Gastrocnemius medialis (tissue), 4 donors: ENCODE measurements around the gene PKP2.

Experiments
- CTCF ChIP-seq, 5 experiments: fragments of 450-650 bp in 3 of 5; fragments of 200-600 bp in 2 of 5; sonication (generic) in 2 of 5; IDR thresholded peaks in 4 of 5; conservative IDR thresholded peaks in 1 of 5; 1 replicate in 4 of 5; 2 replicates in 1 of 5; pipeline ENCODE4 v1.5.1; 2016 to 2019; ENCODE audit warnings: antibody characterized with exemption in 5 of 5, mild to moderate bottlenecking in 3 of 5, moderate library complexity in 3 of 5
- POLR2A ChIP-seq, 2 donors: fragments of 450-650 bp; IDR thresholded peaks; one replicate each; pipeline ENCODE4 v1.6.1; 2017; ENCODE audit warnings: antibody characterized with exemption in 2 of 2, mild to moderate bottlenecking in 2 of 2, moderate library complexity in 2 of 2

- TF ChIP-seq CTCF (IDR thresholded peaks at IDR 0.05 in 4 of 5, conservative IDR thresholded peaks at IDR 0.05 in 1 of 5) (peak in 1 of 5 experiments; percentile 24), POLR2A (IDR thresholded peaks at IDR 0.05) (no peak)
Measured at GRCh38 chr12:32918890-32919801, 22.6 kb upstream of the PKP2 start.
